Skin epidermis (tissue), 12 donors: ENCODE results near the gene IL17F.
"Not testable (repeated sequence)": the region's sequence is repeated elsewhere in the genome, so short reads cannot be mapped to it uniquely, and the experiment has no call there.

Experiments used
- H3K27ac ChIP-seq, 21 experiments: fragments of 200-600 bp; sonication (generic) in 11 of 21; one replicate each; pipeline ENCODE4 v1.5.0; 2020; ENCODE audit warnings: mild to moderate bottlenecking in 3 of 21, inconsistent platforms in 2 of 21, moderate library complexity in 2 of 21
- H3K4me3 ChIP-seq, 7 experiments: fragments of 200-600 bp; sonication (generic) in 2 of 7; one replicate each; pipeline ENCODE4 v1.5.0; 2020; ENCODE audit warnings: inconsistent platforms in 2 of 7, mild to moderate bottlenecking in 2 of 7, moderate library complexity in 1 of 7

Gene IL17F

DNA sequence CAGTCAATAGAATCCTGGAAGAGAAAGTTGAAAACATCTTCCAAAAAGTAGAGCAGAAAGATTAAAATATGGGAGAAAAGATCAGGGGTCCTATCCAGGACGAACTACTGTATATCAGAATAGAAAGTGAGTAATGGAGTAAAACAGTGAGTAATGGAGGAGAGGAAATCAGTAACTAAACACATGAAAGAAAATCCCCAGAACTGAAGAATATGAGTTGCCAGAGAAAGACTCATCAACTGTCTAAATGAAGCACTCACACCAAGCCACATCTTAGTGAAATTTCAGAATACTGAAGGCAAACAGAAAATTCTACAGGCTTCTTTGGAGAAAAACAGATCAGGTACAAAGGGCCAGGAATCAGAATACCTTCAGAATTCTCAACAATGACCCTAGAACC is 43.3 kb downstream of the IL17F start:
- no peak overlapping the region for H3K4me3 ChIP-seq
- H3K27ac ChIP-seq: no peak overlapping the region

DNA sequence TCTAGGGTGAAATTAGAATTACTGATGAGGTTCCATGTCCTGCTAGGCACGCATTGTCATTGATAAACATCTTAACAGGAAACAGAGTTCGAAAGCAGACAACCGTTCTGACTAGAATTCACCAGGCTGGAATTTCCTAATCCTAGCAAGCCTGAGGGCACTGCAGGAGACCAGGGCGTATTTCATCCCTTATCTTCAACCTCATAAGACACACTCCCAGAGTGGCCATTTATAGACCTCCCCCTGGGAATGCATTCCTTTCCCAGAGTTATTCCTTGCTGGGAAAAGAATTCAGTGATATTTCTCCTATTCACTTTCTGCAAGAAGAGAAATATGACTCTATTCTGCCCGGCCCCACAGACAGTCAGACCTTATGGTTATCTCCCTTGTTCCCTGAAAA is 44.2 kb downstream of the IL17F start:
- not testable (repeated sequence) for H3K4me3 ChIP-seq

DNA sequence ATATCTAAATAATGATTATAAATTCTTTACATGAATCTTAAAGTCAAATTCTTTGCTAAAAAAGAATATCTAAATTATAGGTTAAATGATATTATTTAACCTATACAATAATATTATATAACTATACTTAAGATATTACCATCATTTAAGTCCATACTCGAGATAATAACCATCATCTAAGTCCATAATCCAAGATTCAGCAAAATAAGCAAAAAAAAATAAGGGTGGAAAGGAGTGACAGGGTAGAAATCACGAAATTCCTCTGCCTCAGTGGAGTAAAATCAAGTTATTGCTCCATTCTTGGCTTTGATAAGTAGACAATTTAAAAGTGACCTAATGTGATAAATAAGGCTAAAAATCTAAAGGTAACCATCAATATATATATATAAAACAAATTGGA is 48.4 kb downstream of the IL17F start:
- Histone ChIP-seq H3K27ac (no peak overlapping the region), H3K4me3 (no peak overlapping the region)

More for the DNA sequence above, 44.2 kb downstream of the IL17F start:
- H3K27ac ChIP-seq: not testable (repeated sequence)

DNA sequence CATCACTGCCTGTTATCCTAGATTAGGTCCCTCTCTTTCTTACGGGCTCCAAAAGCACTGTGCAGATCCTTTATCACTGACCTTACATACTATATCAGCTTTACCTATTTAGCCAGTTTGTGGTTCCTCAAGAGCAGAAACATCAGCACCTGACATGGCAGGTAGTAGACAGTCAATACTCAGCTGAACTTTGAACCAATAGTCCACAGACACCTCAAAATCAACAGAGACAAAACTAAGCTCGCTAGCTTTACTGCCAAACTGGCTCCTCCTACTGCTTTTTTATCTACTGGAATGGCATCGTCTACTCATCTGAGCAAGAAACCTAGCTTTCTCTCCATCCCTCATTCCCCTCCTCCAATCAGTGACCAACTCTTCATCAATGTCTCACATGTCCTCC is 52.5 kb downstream of the IL17F start:
- Histone ChIP-seq H3K27ac (no peak overlapping the region), H3K4me3 (no peak overlapping the region)

DNA sequence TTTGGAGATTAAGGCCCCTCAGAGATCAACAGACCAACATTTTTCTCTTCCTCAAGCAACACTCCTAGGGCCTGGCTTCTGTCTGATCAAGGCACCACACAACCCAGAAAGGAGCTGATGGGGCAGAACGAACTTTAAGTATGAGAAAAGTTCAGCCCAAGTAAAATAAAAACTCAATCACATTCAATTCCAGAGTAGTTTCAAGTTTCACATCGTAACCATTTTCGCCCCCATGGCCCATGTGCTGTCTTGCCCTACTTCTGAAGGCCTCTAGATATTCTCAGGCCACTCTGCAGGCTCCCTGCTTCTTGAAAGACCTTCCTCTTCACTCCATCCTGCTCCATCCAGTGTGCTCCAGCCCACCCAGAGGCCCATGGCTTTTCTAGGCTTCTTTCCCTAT is 53.9 kb downstream of the IL17F start:
- H3K27ac ChIP-seq: no peak overlapping the region
- H3K4me3 ChIP-seq: no peak overlapping the region

DNA sequence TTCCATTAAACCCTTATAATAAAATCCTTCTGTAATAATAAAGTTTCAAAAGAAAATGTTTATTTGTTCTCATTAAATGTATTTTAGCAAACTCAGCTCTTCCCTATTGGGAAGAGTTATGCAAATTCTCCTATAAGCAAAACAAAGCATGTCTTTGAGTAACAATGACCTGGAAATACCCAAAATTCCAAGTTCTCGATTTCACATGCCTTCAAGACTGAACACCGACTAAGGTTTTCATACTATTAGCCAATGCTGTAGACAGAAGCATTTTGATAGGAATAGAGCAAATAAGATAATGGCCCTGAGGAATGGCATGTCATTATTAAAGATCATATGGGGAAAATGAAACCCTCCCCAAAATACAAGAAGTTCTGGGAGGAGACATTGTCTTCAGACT is 54.3 kb downstream of the IL17F start:
- Histone ChIP-seq H3K27ac (no peak overlapping the region), H3K4me3 (no peak overlapping the region)

DNA sequence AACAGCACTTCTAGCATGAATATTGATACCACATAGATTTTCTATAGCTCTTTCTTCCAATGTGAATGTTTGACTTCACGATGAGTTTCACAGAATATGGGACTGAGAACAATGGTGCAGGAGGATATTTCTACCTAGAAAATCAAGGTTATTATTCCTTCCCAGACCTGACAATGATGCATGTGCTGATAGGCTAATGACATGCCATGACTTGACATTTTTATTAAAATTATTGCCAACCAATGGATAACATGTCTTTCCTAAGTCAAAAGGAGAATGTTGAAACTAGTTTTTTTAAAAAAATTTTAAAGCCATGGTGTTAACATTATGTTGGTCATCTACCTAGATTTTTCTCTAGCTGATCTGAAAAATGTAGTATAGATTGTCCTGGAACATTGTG is 57.2 kb downstream of the IL17F start:
- H3K27ac ChIP-seq: no peak overlapping the region

More for the DNA sequence above, 57.2 kb downstream of the IL17F start:
- no peak overlapping the region for H3K4me3 ChIP-seq
